Body of pancreas (tissue), 4 donors: ENCODE measurements around the gene ACAA1.

Experiments used
- CTCF ChIP-seq, 7 experiments: fragments of 450-650 bp in 4 of 7; fragments of 200-600 bp in 3 of 7; sonication (generic) in 3 of 7; IDR thresholded peaks; one replicate each; pipeline ENCODE4 v1.5.1; 2016 to 2019; ENCODE audit warnings: antibody characterized with exemption in 7 of 7
- POLR2A ChIP-seq, 3 donors: fragments of 450-650 bp; IDR thresholded peaks; one replicate each; pipeline ENCODE4 v1.6.1; 2016; ENCODE audit warnings: antibody characterized with exemption in 3 of 3, mild to moderate bottlenecking in 2 of 3

- TF ChIP-seq CTCF (IDR thresholded peaks at IDR 0.05): no peak
- no peak for TF ChIP-seq POLR2A (IDR thresholded peaks at IDR 0.05)
Observed at GRCh38 chr3:38154625-38155255, 17.8 kb upstream of the ACAA1 start.
